RKO (cell line): Measurements from ENCODE around the gene HHAT.

ENCODE experiments used
- DNase-seq: peaks from one replicate; pipeline ENCODE4 v3.0.0-alpha.2; 2016; ENCODE audit warnings: low spot score

HHAT gene

GRCh38 chr1:210685295-210685650 is 356.6 kb downstream of the HHAT start:
- no peak for DNase-seq

- no peak for DNase-seq
Observed at GRCh38 chr1:210686841-210687240, 358.1 kb downstream of the HHAT start.

DNA sequence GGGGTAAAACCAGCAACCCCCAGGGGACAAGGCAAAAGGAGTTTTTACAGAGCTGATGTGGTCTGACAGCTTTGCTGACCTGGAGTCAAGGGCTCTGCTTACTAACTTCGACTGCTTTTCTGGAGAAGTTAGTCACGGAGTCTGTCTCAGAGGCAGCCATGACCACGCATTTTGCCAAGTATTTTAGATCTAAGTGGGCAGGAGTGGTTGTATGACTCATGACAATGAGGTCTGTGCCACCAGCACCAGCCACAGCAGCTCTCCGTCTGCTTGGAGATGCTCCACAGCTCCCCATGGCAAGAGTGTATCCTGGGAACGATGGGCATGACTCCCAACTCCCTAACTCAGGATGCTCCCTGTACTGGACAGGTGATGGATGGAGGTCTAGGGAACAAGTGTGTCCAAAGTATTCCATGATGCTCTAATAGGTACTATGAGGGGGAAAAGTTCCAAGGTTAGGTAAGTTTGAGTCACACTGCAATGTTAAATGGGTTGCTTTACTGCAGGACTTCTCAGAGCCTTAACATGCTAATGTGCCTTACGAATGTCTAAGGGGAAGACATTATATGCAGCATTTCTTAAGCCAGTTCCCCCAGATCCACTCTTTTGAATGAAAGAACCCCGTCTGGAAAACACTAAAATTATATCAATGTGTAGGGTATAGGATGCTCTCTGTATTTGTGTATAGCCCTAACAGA is 359.0 kb downstream of the HHAT start:
- DNase-seq, result peak; percentile 25

DNA sequence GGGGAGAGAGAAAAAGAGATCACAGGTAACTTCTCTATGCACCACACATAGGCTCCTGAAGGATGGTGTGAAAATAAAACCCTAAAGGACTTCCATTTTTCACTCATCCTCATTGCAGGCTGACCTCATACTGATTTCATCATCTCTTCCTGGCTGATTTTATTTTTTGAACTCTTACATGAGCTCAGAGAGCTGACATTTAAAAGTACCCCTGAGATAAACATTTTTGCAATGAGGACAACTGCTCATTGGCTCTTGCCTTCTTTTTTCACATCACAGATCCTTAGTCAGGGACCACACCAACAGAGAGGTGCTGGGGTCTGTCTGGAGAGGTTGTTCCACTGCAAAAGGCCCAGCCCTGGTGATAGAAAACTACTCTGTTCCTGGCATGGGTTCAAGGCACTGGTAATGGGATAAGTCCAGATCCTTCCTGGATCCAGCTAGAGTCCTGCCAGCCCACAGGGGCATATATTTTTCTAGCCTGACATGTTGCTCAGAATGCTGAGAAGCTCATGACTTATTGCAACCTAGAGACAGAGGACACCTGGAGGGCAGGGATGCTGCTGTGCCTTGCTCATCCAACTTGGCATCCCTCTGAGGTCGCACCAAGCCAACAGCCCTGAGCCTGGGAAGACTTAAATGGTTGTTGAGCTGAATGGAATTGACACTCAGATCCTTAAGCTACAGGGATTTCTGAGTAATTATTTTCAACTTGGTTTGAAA is 360.0 kb downstream of the HHAT start:
- DNase-seq, result no peak

DNA sequence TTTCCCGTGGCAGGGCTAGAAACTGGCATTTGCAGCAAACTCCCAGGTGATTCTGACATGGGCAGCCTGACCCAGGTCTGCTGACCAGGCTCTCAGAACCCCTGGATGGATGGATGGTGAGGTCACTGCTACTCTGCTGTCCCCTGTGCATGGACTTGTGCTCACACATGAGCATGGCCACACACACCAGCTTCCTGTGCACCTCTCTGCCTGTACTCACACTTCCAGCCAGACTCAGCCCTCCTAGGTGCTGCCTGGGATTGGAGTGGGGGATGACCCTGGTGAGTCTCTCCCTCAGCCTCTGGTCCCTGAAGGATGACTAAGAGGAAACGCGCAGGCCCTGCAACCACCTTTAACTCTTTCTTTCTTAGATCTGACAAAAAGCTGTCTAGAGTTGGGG is 361.1 kb downstream of the HHAT start:
- no peak for DNase-seq

- no peak for DNase-seq
Observed at GRCh38 chr1:210690236-210690635, 361.5 kb downstream of the HHAT start.

- DNase-seq, result no peak
Observed at GRCh38 chr1:210691039-210691610, 362.4 kb downstream of the HHAT start.

DNA sequence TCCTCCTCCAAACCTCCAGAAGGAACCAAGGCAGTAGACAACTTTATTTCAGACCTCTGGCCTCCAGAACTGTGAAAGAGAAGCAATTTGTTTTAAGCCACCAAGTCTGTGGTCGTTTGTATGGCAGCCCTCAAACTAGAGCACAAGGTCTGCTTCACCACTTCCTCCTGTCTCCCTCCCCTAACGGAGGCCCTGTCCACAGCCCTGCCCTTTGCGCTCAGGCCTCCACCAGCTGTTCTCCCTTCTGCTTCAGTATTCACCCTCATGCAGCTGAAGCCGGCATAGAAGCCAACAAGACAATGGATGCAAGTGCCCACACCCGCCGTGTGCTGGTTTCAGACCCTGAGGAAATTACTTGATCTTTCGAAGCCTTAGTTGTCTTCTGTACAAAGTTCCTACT is 364.1 kb downstream of the HHAT start:
- DNase-seq, result no peak

DNA sequence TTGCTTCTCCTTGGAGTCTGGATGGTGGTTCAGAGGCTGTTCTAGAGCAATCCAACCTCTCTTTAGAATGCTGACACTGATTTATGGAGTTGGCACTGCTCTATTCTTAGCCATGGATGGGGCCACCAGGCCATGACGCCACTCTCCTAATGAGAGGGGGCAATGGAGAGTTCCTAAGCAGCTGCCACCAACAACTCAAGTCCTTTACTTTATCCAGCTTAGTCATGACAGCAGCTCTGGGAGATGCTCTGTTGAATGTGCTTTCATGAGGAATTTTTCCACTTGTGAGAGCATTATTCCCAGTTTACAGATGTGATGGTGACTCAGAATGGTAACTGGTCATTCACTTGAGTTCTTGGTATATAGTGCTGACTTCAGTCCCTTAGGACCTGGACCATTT is 366.3 kb downstream of the HHAT start:
- no peak for DNase-seq

- no peak for DNase-seq
Observed at GRCh38 chr1:210696709-210697108, 368.0 kb downstream of the HHAT start.

GRCh38 chr1:210697185-210697584 is 368.5 kb downstream of the HHAT start:
- DNase-seq, result no peak

DNA sequence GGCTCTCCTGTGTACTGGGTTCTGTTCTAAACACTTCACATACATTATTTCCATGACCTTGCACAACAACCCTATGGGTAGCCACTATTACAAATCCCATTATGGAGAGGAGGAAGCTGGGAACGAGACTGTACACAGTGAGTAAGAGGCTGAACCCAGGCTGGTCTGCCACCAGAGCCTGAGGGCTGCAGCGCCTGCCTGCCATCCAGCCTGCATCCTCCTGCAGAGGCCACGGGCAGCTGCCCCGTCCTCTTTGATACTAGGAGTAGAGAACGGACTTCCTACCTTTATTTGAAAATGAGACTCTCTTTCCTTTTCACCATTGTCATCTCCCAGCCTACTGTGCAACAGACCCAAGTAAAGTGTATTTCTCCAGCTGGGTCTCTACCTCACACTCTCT is 370.0 kb downstream of the HHAT start:
- no peak for DNase-seq

DNA sequence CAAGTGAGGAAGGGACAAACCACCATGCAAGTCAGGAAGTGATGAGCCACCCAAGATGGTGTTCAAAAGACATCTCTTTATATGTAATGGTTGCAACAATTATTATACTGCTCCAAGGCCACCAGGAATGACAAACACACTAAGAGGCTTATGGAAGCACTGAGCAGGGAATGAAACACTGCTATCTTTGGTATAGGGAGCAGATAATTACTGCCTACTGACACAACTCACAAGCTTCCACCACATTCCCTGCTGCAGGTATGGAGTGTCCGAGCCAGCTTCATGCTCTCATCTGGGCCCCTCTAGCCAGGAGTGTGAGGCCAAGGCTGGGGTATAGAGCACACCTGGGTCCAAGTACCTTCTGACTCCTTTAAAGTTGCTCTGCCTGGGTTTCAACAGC is 371.4 kb downstream of the HHAT start:
- DNase-seq, result no peak

GRCh38 chr1:210700511-210700910 is 371.8 kb downstream of the HHAT start:
- DNase-seq, result no peak

DNA sequence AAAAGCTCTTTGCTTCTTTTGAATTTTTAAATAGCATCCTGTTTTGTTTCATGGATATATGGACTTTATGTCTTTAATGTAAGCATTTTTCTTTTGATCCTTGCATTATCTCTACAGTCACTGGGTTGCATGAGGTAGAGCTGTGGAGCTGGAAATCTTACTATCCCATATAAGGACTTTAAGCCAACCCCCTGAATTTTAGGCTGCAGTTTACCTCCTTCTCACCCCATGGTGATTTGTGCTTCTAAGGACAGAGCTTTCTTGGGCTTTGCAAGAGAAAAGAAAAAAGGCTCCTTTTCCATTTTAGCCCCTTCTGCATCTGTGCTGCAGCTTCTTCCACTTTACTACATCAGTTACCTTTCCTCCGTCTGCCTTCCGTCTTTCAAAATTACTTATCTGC is 373.8 kb downstream of the HHAT start:
- DNase-seq, result no peak

DNA sequence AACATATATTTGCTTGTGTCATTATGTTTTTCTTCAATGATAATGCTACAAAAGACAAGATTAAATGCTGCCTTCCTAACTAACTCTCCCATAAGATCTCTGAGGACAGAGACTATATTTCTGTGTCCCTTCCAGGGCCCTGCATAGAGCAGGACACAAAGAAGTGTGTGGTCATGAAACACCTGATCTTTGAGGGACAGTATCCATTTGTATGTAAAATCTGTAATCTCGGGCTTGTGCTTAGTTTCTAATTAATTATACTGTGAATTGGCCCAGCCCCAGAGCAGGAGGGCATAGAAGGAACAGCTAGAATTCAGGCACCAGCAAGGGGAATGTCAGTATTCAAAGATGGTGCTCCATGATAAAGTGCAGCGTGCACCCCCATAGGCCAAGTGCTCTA is 374.9 kb downstream of the HHAT start:
- no peak for DNase-seq

DNA sequence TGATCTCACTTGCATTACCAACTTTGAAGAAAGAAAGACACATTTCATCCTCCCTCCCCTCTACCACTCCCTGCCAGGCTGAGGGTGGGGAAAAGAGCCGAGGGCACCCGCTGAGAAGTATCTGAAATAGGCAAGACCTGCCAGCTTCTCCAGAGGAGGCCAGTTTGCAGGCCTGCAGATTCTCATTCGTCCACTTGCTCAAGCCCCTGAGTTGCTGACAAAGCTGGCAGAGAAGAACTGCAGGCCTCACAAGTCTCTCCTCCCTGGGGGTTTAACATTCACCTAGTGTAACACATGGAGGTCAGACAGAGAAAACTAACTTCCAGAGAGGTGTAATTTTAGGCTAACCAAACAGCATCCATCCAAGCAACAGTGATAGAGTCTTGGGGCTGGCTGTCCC is 376.4 kb downstream of the HHAT start:
- DNase-seq, result no peak

DNA sequence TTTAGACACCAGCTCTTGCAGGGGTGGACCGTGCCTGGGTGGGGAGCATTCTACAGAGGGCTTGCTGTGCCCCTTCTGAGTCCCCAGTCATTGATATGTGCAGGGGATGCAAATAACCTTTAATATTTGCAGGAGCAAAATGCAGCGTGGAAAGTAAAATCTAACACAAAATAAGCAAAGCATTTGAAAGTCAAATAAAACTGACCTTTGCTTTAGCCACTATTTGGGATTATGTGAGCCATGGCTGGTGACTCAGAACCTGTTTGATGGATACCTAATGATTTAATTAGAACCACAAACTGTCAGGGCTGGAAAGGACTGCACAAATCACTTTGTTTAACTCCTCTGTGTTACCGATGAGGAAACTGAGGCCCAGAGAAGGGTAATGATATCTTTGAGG is 377.5 kb downstream of the HHAT start:
- no peak for DNase-seq

- DNase-seq, result no peak
Observed at GRCh38 chr1:210707300-210708240, 378.9 kb downstream of the HHAT start.

DNA sequence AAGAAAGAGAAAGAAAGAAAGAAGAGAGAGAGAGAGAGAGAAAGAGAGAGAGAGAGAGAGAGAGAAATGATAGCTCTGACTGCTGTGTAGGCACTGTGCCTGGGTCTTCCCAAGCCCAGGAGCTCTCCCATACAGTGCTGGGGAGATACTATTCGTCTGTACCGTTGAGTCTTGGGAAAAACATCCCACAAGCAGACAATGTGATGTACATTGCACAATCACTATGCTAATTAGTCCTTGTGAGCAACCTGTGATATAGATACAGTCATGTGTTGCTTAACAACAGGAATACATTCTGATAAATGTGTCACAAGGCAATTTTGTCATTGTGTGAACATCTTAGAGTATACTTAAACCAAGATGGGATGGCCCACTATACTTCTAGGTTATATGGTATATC is 381.0 kb downstream of the HHAT start:
- DNase-seq, result peak; percentile 12

GRCh38 chr1:210711825-210712612 is 383.3 kb downstream of the HHAT start:
- DNase-seq, result no peak

DNA sequence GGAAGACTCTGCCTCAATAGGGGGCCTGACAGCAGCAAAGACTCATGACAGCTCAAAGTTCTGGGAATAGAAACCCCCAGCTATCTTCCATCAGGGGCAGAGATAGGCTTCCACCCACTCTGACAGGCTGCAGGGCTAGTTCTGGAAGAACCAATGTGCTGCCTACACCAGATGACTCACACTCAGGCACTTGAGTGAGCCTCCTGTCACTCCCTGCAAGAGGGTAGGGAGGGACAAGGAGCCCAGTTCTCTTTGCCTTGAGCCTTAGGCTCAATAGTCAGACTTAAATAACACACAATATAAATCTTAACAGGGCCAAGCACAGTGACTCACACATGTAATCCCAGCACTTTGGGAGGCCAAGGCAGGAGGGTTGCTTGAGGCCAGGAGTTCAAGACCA is 386.4 kb downstream of the HHAT start:
- DNase-seq, result peak; percentile 6
